K562 (cell line): ENCODE measurements around the gene EPB41L2. TPM values are rescaled to one million over a fixed set of nuclear protein-coding genes. Genes with fewer than 3 reads are reported as not detected.
A peak's percentile ranks its signal among the peaks of the same experiment; 100 is the strongest.

Experiments
- BACH1 ChIP-seq: fragments of 200-800 bp; sonication (Bioruptor generic); IDR thresholded peaks from 2 replicates; pipeline ENCODE4 v1.6.1; 2016; ENCODE audit warnings: missing genetic modification characterization, missing compliant biosample characterization
- E2F1 ChIP-seq: sonication (generic); formaldehyde crosslinking; IDR thresholded peaks from 2 replicates; pipeline ENCODE4 v1.8.1; 2023; ENCODE audit warnings: mild to moderate bottlenecking, missing genetic modification reagents, moderate library complexity
- E2F8 ChIP-seq: fragments of 450-650 bp; IDR thresholded peaks from 2 replicates; pipeline ENCODE4 v1.7.1; 2018; ENCODE audit warnings: mild to moderate bottlenecking, low read depth; ENCODE audit not compliant: partially characterized antibody
- ETV6 ChIP-seq, 3 experiments: fragments of 150-350 bp in 1 of 3; sonication (generic) in 1 of 3; formaldehyde crosslinking in 1 of 3; IDR thresholded peaks; 2 replicates each; pipeline versions ENCODE4 v1.6.1 to v1.8.0; 2014 to 2022; ENCODE audit warnings: borderline replicate concordance in 2 of 3, low read depth in 2 of 3, antibody characterized with exemption in 1 of 3, low read length in 1 of 3, mild to moderate bottlenecking in 1 of 3, missing genetic modification reagents in 1 of 3
- FOSL1 ChIP-seq: fragments of 200-800 bp; sonication (Bioruptor generic); conservative IDR thresholded peaks from 2 replicates; pipeline ENCODE4 v1.6.1; 2016; ENCODE audit warnings: missing genetic modification characterization, missing compliant biosample characterization
- FOXK2 ChIP-seq, 2 experiments: fragments of 450-650 bp; IDR thresholded peaks in 1 of 2; conservative IDR thresholded peaks in 1 of 2; 2 replicates each; pipeline ENCODE4 v1.6.1; 2016; ENCODE audit warnings: low read depth in 2 of 2, mild to moderate bottlenecking in 1 of 2
- HDAC1 ChIP-seq, 2 experiments: fragments of 450-650 bp; IDR thresholded peaks; 2 replicates each; pipeline ENCODE4 v1.6.1; 2016 to 2017; ENCODE audit warnings: inconsistent platforms in 1 of 2, mild to moderate bottlenecking in 1 of 2, moderate library complexity in 1 of 2
- HMGXB4 ChIP-seq: sonication (generic); formaldehyde crosslinking; IDR thresholded peaks from 2 replicates; pipeline ENCODE4 v1.8.1; 2023; ENCODE audit warnings: mild to moderate bottlenecking, missing genetic modification reagents
- ID3 ChIP-seq, 2 experiments: fragments of 250-450 bp in 1 of 2; fragments of 450-650 bp in 1 of 2; sonication (Bioruptor Pico) in 1 of 2; IDR thresholded peaks; 2 replicates each; pipeline versions ENCODE4 v1.6.1 to v1.8.0; 2016 to 2021; ENCODE audit warnings: mild to moderate bottlenecking in 2 of 2, moderate library complexity in 2 of 2, missing compliant biosample characterization in 1 of 2, missing genetic modification characterization in 1 of 2
- KAT8 ChIP-seq: fragments of 450-650 bp; IDR thresholded peaks from 2 replicates; pipeline ENCODE4 v1.6.1; 2016; ENCODE audit warnings: low read depth, mild to moderate bottlenecking
- SIRT6 ChIP-seq: IDR thresholded peaks from one replicate; pipeline ENCODE4 v1.6.1; 2012; ENCODE audit warnings: low read depth, mild to moderate bottlenecking, control low read depth, inconsistent platforms, low read length, moderate library complexity
- SMAD3 ChIP-seq: fragments of 450-650 bp; formaldehyde crosslinking; conservative IDR thresholded peaks from 2 replicates; pipeline ENCODE4 v1.4.0; 2020; ENCODE audit warnings: mild to moderate bottlenecking
- SRSF3 ChIP-seq: fragments of 200-400 bp; formaldehyde crosslinking; IDR thresholded peaks from 2 replicates; pipeline ENCODE4 v1.6.1; 2016; ENCODE audit warnings: mild to moderate bottlenecking, low read length, moderate library complexity; ENCODE audit not compliant: insufficient read depth
- STAG1 ChIP-seq: sonication (generic); formaldehyde crosslinking; IDR thresholded peaks from 2 replicates; pipeline ENCODE4 v1.5.0; 2020; ENCODE audit warnings: missing genetic modification reagents, borderline replicate concordance
- TARDBP ChIP-seq: fragments of 450-650 bp; IDR thresholded peaks from 2 replicates; pipeline ENCODE4 v1.6.1; 2016
- TCF7 ChIP-seq: sonication (generic); IDR thresholded peaks from 2 replicates; pipeline ENCODE4 v1.6.1; 2016; ENCODE audit warnings: antibody characterized with exemption, borderline replicate concordance
- TSC22D4 ChIP-seq: fragments of 450-650 bp; IDR thresholded peaks from 2 replicates; pipeline ENCODE4 v1.6.1; 2016; ENCODE audit warnings: missing genetic modification characterization, missing biosample characterization, control low read depth
- ZBTB7A ChIP-seq: IDR thresholded peaks from 2 replicates; pipeline ENCODE4 v1.6.1; 2011; ENCODE audit warnings: low read depth, mild to moderate bottlenecking, low read length, moderate library complexity, borderline replicate concordance; ENCODE audit not compliant: control insufficient read depth
- ZNF212 ChIP-seq: fragments of 450-650 bp; formaldehyde crosslinking; IDR thresholded peaks from 2 replicates; pipeline ENCODE4 v1.4.0; 2020; ENCODE audit warnings: mild to moderate bottlenecking
- ZNF3 ChIP-seq: fragments of 250-450 bp; sonication (Bioruptor Pico); IDR thresholded peaks from 2 replicates; pipeline ENCODE4 v1.5.0; 2021; ENCODE audit warnings: mild to moderate bottlenecking, moderate library complexity
- polyA plus RNA-seq, 8 experiments: library from polyadenylated mRNA; depleted of rRNA in 4 of 8; stranded (reverse) in 5 of 8; unstranded in 3 of 8; fragments of >200 nt; fragmentation: Nextera tagmentation in 2 of 8; fragmentation: Illumina TruSeq in 1 of 8; extraction: Ambion mirVana in 2 of 8; extraction: Trizol in 1 of 8; gene quantifications; 2 replicates each; pipeline versions ENCODE4 v1.2.1 to v1.2.3, GENCODE V29; 2011 to 2014; ENCODE audit warnings: inconsistent platforms in 1 of 8, missing spikeins in 1 of 8
- total RNA-seq, 7 experiments: library from RNA; depleted of rRNA in 6 of 7; stranded (reverse); fragments of >200 nt in 6 of 7; fragmentation: Illumina TruSeq in 2 of 7; extraction: Trizol in 2 of 7; gene quantifications; 2 replicates each; pipeline versions ENCODE4 v1.2.1 to v1.2.3, GENCODE V29; 2011 to 2021; ENCODE audit warnings: low replicate concordance in 1 of 7

Gene EPB41L2
- total and polyA plus RNA-seq, 9 of the 15 experiments (the other 6 are each of a cell fraction or from before 2014, with no cell fraction given) = 5.1 to 53.6 (median 25.0) TPM

- TF ChIP-seq TCF7 (no peak), ETV6 (IDR thresholded peaks at IDR 0.05; ENCODE audit: borderline replicate concordance in 1 of 2, low read depth in 2 of 2, low read length in 1 of 2) (no peak), ETV6 (CRISPR knock-in tag; IDR thresholded peaks at IDR 0.05; ENCODE audit: borderline replicate concordance) (no peak), HMGXB4 (CRISPR knock-in tag) (no peak), FOSL1 (tag) (no peak), TSC22D4 (no peak), HDAC1 (IDR thresholded peaks at IDR 0.05) (no peak), ZNF3 (CRISPR knock-in tag) (no peak), E2F1 (CRISPR knock-in tag) (no peak), TARDBP (no peak), SRSF3 (no peak), ZNF212 (CRISPR knock-in tag) (no peak), STAG1 (no peak), FOXK2 (conservative IDR thresholded peaks at IDR 0.05 in 1 of 2, IDR thresholded peaks at IDR 0.05 in 1 of 2; ENCODE audit: low read depth in 2 of 2) (no peak), SIRT6 (no peak), KAT8 (no peak), E2F8 (no peak), BACH1 (tag) (no peak), ID3 (CRISPR knock-in tag; IDR thresholded peaks at IDR 0.05) (no peak), ID3 (tag; IDR thresholded peaks at IDR 0.05) (no peak), SMAD3 (no peak), ZBTB7A (peak; percentile 99)
Observed at GRCh38 chr6:131063028-131063763, at the start of gene EPB41L2 (continued).
